SK-N-MC (cell line): Measurements from ENCODE around the gene BBC3.

Experiments used
- EZH2 ChIP-seq: fragments of 200-600 bp; sonication (generic); IDR thresholded peaks from one replicate; pipeline ENCODE4 v1.6.1; 2017; ENCODE audit warnings: antibody characterized with exemption
- POLR2AphosphoS5 ChIP-seq: IDR thresholded peaks from 2 replicates; pipeline ENCODE4 v1.6.1; 2012; ENCODE audit warnings: mild to moderate bottlenecking, low read depth, low read length, borderline replicate concordance

GRCh38 chr19:47228937-47229675 is 1.9 kb downstream of the BBC3 start:
- TF ChIP-seq POLR2AphosphoS5 (no peak), EZH2 (no peak)
